DND-41 (cell line): ENCODE measurements around the gene TP53BP1.

Experiments used
- EZH2 ChIP-seq: IDR thresholded peaks from 3 replicates; pipeline ENCODE4 v1.6.1; 2012; ENCODE audit warnings: borderline replicate concordance, low read depth, mild to moderate bottlenecking, moderate library complexity, low read length, inconsistent platforms; ENCODE audit not compliant: severe bottlenecking
- TF ChIP-seq, protein P1 (sequence below): IDR thresholded peaks from 2 replicates; pipeline ENCODE4 v1.5.1; 2012; ENCODE audit warnings: borderline replicate concordance, low read length, moderate library complexity, mild to moderate bottlenecking; ENCODE audit not compliant: poor library complexity, severe bottlenecking; ENCODE audit errors: extremely low read depth

DNA sequence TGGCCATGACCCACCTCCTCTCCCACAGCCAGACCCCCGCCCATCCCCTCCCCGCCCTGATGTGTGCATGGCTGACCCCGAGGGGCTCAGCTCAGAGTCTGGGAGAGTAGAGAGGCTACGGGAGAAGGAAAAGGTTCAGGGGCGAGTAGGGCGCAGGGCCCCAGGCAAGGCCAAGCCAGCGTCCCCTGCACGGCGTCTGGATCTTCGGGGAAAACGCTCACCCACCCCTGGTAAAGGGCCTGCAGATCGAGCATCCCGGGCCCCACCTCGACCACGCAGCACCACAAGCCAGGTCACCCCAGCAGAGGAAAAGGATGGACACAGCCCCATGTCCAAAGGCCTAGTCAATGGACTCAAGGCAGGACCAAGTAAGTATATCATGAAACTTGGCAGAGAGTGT, 36.2 kb upstream of the TP53BP1 start:
- TF ChIP-seq EZH2 = no peak
- TF ChIP-seq, protein P1, sequence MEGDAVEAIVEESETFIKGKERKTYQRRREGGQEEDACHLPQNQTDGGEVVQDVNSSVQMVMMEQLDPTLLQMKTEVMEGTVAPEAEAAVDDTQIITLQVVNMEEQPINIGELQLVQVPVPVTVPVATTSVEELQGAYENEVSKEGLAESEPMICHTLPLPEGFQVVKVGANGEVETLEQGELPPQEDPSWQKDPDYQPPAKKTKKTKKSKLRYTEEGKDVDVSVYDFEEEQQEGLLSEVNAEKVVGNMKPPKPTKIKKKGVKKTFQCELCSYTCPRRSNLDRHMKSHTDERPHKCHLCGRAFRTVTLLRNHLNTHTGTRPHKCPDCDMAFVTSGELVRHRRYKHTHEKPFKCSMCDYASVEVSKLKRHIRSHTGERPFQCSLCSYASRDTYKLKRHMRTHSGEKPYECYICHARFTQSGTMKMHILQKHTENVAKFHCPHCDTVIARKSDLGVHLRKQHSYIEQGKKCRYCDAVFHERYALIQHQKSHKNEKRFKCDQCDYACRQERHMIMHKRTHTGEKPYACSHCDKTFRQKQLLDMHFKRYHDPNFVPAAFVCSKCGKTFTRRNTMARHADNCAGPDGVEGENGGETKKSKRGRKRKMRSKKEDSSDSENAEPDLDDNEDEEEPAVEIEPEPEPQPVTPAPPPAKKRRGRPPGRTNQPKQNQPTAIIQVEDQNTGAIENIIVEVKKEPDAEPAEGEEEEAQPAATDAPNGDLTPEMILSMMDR = no peak
